HEK293 (cell line): Measurements from ENCODE around the gene SYNJ1.

Experiments used
- HOXA7 ChIP-seq: sonication (generic); formaldehyde crosslinking; IDR thresholded peaks from 2 replicates; pipeline ENCODE4 v1.8.1; 2022; ENCODE audit warnings: missing genetic modification reagents, borderline replicate concordance
- INSM2 ChIP-seq: fragments of 450-650 bp; formaldehyde crosslinking; IDR thresholded peaks from 2 replicates; pipeline ENCODE4 v1.5.1; 2016; ENCODE audit warnings: missing biosample characterization, missing genetic modification characterization
- MEIS1 ChIP-seq: sonication (generic); formaldehyde crosslinking; IDR thresholded peaks from 2 replicates; pipeline ENCODE4 v1.8.1; 2022; ENCODE audit warnings: missing genetic modification reagents, mild to moderate bottlenecking, borderline replicate concordance
- OSR2 ChIP-seq: fragments of 450-650 bp; formaldehyde crosslinking; IDR thresholded peaks from 2 replicates; pipeline ENCODE4 v1.5.1; 2016; ENCODE audit warnings: missing biosample characterization, missing genetic modification characterization
- SP7 ChIP-seq: fragments of 450-650 bp; formaldehyde crosslinking; IDR thresholded peaks from 2 replicates; pipeline ENCODE4 v1.5.1; 2016; ENCODE audit warnings: missing biosample characterization, missing genetic modification characterization
- ZEB2 ChIP-seq: fragments of 450-650 bp; formaldehyde crosslinking; IDR thresholded peaks from 2 replicates; pipeline ENCODE4 v1.5.1; 2016; ENCODE audit warnings: missing biosample characterization, missing genetic modification characterization
- ZNF10 ChIP-seq: fragments of 450-650 bp; formaldehyde crosslinking; IDR thresholded peaks from 2 replicates; pipeline ENCODE4 v1.5.1; 2017; ENCODE audit warnings: missing biosample characterization, missing genetic modification characterization
- ZNF112 ChIP-seq: fragments of 450-650 bp; formaldehyde crosslinking; IDR thresholded peaks from 2 replicates; pipeline ENCODE4 v1.5.0; 2017; ENCODE audit warnings: missing biosample characterization, missing genetic modification characterization
- ZNF132 ChIP-seq: fragments of 450-650 bp; formaldehyde crosslinking; IDR thresholded peaks from 2 replicates; pipeline ENCODE4 v1.5.1; 2017; ENCODE audit warnings: missing biosample characterization, missing genetic modification characterization, borderline replicate concordance
- ZNF223 ChIP-seq: fragments of 450-650 bp; formaldehyde crosslinking; IDR thresholded peaks from 2 replicates; pipeline ENCODE4 v1.5.1; 2016; ENCODE audit warnings: missing biosample characterization, missing genetic modification characterization
- ZNF24 ChIP-seq: fragments of 450-650 bp; formaldehyde crosslinking; IDR thresholded peaks from 2 replicates; pipeline ENCODE4 v1.5.1; 2016; ENCODE audit warnings: missing biosample characterization, missing genetic modification characterization
- ZNF26 ChIP-seq: fragments of 450-650 bp; formaldehyde crosslinking; IDR thresholded peaks from 2 replicates; pipeline ENCODE4 v1.5.1; 2016; ENCODE audit warnings: missing biosample characterization, missing genetic modification characterization
- ZNF274 ChIP-seq, 2 experiments: fragments of 200-500 bp in 1 of 2; fragments of 450-650 bp in 1 of 2; sonication (Bioruptor generic) in 1 of 2; formaldehyde crosslinking in 1 of 2; IDR thresholded peaks; 2 replicates each; pipeline versions ENCODE4 v1.5.1 to v1.6.1; 2014 to 2016; ENCODE audit warnings: borderline replicate concordance in 1 of 2, inconsistent platforms in 1 of 2, low read length in 1 of 2, missing biosample characterization in 1 of 2, missing genetic modification characterization in 1 of 2
- ZNF335 ChIP-seq: fragments of 450-650 bp; formaldehyde crosslinking; conservative IDR thresholded peaks from 2 replicates; pipeline ENCODE4 v1.5.1; 2016; ENCODE audit warnings: missing biosample characterization, missing genetic modification characterization
- ZNF366 ChIP-seq: fragments of 450-650 bp; formaldehyde crosslinking; conservative IDR thresholded peaks from 2 replicates; pipeline ENCODE4 v1.5.1; 2016; ENCODE audit warnings: missing biosample characterization, missing genetic modification characterization
- ZNF426 ChIP-seq: fragments of 450-650 bp; formaldehyde crosslinking; IDR thresholded peaks from 2 replicates; pipeline ENCODE4 v1.5.1; 2017; ENCODE audit warnings: missing biosample characterization, missing genetic modification characterization, mild to moderate bottlenecking, inconsistent platforms, moderate library complexity
- ZNF501 ChIP-seq: fragments of 450-650 bp; formaldehyde crosslinking; IDR thresholded peaks from 2 replicates; pipeline ENCODE4 v1.5.1; 2016; ENCODE audit warnings: missing biosample characterization, missing genetic modification characterization
- ZNF558 ChIP-seq: fragments of 450-650 bp; formaldehyde crosslinking; IDR thresholded peaks from 2 replicates; pipeline ENCODE4 v1.5.1; 2016; ENCODE audit warnings: missing biosample characterization, missing genetic modification characterization
- ZNF571 ChIP-seq: fragments of 450-650 bp; formaldehyde crosslinking; IDR thresholded peaks from 2 replicates; pipeline ENCODE4 v1.5.0; 2017; ENCODE audit warnings: missing biosample characterization, missing genetic modification characterization
- ZNF596 ChIP-seq: fragments of 450-650 bp; IDR thresholded peaks from 2 replicates; pipeline ENCODE4 v1.5.0; 2018; ENCODE audit warnings: missing biosample characterization, mild to moderate bottlenecking, missing genetic modification characterization, moderate library complexity
- ZNF626 ChIP-seq: fragments of 450-650 bp; sonication (Bioruptor Pico); formaldehyde crosslinking; IDR thresholded peaks from 2 replicates; pipeline ENCODE4 v1.5.1; 2018; ENCODE audit warnings: missing biosample characterization, missing genetic modification characterization, inconsistent platforms
- TF ChIP-seq, protein P1 (sequence below): IDR thresholded peaks from 2 replicates; pipeline ENCODE4 v1.6.1; 2011; ENCODE audit warnings: mild to moderate bottlenecking, low read depth, low read length, borderline replicate concordance
- TF ChIP-seq, protein P2 (sequence below): fragments of 450-650 bp; formaldehyde crosslinking; IDR thresholded peaks from 2 replicates; pipeline ENCODE4 v1.5.1; 2017; ENCODE audit warnings: missing biosample characterization, missing genetic modification characterization
- TF ChIP-seq, protein P3 (sequence below): fragments of 450-650 bp; formaldehyde crosslinking; IDR thresholded peaks from 2 replicates; pipeline ENCODE4 v1.5.1; 2016; ENCODE audit warnings: missing biosample characterization, missing genetic modification characterization
- TF ChIP-seq, protein P4 (sequence below): fragments of 450-650 bp; formaldehyde crosslinking; IDR thresholded peaks from 2 replicates; pipeline ENCODE4; 2016; ENCODE audit warnings: missing biosample characterization, missing genetic modification characterization
- TF ChIP-seq, protein P5 (sequence below): fragments of 450-650 bp; formaldehyde crosslinking; IDR thresholded peaks from 2 replicates; pipeline ENCODE4 v1.5.1; 2017; ENCODE audit warnings: missing biosample characterization, missing genetic modification characterization

The SYNJ1 gene

GRCh38 chr21:32702702-32703101 lies 25.1 kb downstream of the SYNJ1 start (continued):
- TF ChIP-seq ZNF274 (IDR thresholded peaks at IDR 0.05; ENCODE audit: low read length), result no peak
- no peak for TF ChIP-seq ZNF274 (tag by site-specific recombination; IDR thresholded peaks at IDR 0.05; ENCODE audit: borderline replicate concordance)
- no peak for TF ChIP-seq ZNF24 (tag by site-specific recombination)
- no peak for TF ChIP-seq ZNF132
- no peak for TF ChIP-seq ZNF501 (tag by site-specific recombination)
- 0 out of 2 replicates have a peak, but pooled peaks have one; percentile 33 for TF ChIP-seq SP7 (tag by site-specific recombination)
- TF ChIP-seq ZNF366, result peak; percentile 61; the same call in 1 of the 2 replicates
- no peak for TF ChIP-seq ZEB2
- no peak for TF ChIP-seq ZNF10 (tag by site-specific recombination)
- TF ChIP-seq, protein P1, sequence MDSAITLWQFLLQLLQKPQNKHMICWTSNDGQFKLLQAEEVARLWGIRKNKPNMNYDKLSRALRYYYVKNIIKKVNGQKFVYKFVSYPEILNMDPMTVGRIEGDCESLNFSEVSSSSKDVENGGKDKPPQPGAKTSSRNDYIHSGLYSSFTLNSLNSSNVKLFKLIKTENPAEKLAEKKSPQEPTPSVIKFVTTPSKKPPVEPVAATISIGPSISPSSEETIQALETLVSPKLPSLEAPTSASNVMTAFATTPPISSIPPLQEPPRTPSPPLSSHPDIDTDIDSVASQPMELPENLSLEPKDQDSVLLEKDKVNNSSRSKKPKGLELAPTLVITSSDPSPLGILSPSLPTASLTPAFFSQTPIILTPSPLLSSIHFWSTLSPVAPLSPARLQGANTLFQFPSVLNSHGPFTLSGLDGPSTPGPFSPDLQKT, result no peak
- TF ChIP-seq OSR2, result peak; percentile 74
- TF ChIP-seq MEIS1 (CRISPR knock-in tag), result no peak
- no peak for TF ChIP-seq ZNF26 (tag by site-specific recombination)
- no peak for TF ChIP-seq ZNF426 (tag by site-specific recombination)
- TF ChIP-seq ZNF626 (tag by site-specific recombination), result no peak
- no peak for TF ChIP-seq ZNF558
- TF ChIP-seq ZNF596 (tag by site-specific recombination), result no peak
- TF ChIP-seq HOXA7 (CRISPR knock-in tag), result no peak
- TF ChIP-seq, protein P2, sequence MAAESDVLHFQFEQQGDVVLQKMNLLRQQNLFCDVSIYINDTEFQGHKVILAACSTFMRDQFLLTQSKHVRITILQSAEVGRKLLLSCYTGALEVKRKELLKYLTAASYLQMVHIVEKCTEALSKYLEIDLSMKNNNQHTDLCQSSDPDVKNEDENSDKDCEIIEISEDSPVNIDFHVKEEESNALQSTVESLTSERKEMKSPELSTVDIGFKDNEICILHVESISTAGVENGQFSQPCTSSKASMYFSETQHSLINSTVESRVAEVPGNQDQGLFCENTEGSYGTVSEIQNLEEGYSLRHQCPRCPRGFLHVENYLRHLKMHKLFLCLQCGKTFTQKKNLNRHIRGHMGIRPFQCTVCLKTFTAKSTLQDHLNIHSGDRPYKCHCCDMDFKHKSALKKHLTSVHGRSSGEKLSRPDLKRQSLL (tag by site-specific recombination), result no peak
- no peak for TF ChIP-seq ZNF223
- TF ChIP-seq ZNF112, result no peak
- TF ChIP-seq, protein P3, sequence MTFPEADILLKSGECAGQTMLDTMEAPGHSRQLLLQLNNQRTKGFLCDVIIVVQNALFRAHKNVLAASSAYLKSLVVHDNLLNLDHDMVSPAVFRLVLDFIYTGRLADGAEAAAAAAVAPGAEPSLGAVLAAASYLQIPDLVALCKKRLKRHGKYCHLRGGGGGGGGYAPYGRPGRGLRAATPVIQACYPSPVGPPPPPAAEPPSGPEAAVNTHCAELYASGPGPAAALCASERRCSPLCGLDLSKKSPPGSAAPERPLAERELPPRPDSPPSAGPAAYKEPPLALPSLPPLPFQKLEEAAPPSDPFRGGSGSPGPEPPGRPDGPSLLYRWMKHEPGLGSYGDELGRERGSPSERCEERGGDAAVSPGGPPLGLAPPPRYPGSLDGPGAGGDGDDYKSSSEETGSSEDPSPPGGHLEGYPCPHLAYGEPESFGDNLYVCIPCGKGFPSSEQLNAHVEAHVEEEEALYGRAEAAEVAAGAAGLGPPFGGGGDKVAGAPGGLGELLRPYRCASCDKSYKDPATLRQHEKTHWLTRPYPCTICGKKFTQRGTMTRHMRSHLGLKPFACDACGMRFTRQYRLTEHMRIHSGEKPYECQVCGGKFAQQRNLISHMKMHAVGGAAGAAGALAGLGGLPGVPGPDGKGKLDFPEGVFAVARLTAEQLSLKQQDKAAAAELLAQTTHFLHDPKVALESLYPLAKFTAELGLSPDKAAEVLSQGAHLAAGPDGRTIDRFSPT, result no peak
- TF ChIP-seq ZNF571, result no peak
- TF ChIP-seq, protein P4, sequence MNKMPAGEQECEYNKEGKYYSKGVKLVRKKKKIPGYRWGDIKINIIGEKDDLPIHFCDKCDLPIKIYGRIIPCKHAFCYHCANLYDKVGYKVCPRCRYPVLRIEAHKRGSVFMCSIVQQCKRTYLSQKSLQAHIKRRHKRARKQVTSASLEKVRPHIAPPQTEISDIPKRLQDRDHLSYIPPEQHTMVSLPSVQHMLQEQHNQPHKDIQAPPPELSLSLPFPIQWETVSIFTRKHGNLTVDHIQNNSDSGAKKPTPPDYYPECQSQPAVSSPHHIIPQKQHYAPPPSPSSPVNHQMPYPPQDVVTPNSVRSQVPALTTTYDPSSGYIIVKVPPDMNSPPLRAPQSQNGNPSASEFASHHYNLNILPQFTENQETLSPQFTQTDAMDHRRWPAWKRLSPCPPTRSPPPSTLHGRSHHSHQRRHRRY (tag by site-specific recombination), result no peak
- TF ChIP-seq, protein P5, sequence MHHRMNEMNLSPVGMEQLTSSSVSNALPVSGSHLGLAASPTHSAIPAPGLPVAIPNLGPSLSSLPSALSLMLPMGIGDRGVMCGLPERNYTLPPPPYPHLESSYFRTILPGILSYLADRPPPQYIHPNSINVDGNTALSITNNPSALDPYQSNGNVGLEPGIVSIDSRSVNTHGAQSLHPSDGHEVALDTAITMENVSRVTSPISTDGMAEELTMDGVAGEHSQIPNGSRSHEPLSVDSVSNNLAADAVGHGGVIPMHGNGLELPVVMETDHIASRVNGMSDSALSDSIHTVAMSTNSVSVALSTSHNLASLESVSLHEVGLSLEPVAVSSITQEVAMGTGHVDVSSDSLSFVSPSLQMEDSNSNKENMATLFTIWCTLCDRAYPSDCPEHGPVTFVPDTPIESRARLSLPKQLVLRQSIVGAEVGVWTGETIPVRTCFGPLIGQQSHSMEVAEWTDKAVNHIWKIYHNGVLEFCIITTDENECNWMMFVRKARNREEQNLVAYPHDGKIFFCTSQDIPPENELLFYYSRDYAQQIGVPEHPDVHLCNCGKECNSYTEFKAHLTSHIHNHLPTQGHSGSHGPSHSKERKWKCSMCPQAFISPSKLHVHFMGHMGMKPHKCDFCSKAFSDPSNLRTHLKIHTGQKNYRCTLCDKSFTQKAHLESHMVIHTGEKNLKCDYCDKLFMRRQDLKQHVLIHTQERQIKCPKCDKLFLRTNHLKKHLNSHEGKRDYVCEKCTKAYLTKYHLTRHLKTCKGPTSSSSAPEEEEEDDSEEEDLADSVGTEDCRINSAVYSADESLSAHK (tag by site-specific recombination), result no peak
- TF ChIP-seq ZNF335, result peak; percentile 46
- TF ChIP-seq INSM2 (tag by site-specific recombination), result 0 out of 2 replicates have a peak, but pooled peaks have one; percentile 16
